ENCODE results near the gene MLN.

MLN gene

GRCh38 chr6:33751771-33752645 lies 51.8 kb downstream of the MLN start:
- TF ChIP-seq POLR2AphosphoS5 (IDR thresholded peaks at IDR 0.05; ENCODE audit: low read depth, low read length): no peak
- no peak for TF ChIP-seq POLR2A (IDR thresholded peaks at IDR 0.05; ENCODE audit: low read depth, low read length)
- TF ChIP-seq TAF1 (IDR thresholded peaks at IDR 0.05; ENCODE audit: borderline replicate concordance, low read depth, low read length): no peak
- FAIRE-seq: no peak
- DNase-seq (ENCODE audit: insufficient read length): no peak

GRCh38 chr6:33750244-33750991 lies 53.4 kb downstream of the MLN start:
- no peak for FAIRE-seq
- TF ChIP-seq TAF1 (IDR thresholded peaks at IDR 0.05; ENCODE audit: borderline replicate concordance, low read depth, low read length) (no peak), POLR2A (IDR thresholded peaks at IDR 0.05; ENCODE audit: low read depth, low read length) (no peak), POLR2AphosphoS5 (IDR thresholded peaks at IDR 0.05; ENCODE audit: low read depth, low read length) (no peak)
- no peak for DNase-seq (ENCODE audit: insufficient read length)

GRCh38 chr6:33749401-33749800 lies 54.4 kb downstream of the MLN start:
- no peak for TF ChIP-seq POLR2AphosphoS5 (IDR thresholded peaks at IDR 0.05; ENCODE audit: low read depth, low read length)
- no peak for TF ChIP-seq TAF1 (IDR thresholded peaks at IDR 0.05; ENCODE audit: borderline replicate concordance, low read depth, low read length)
- DNase-seq (ENCODE audit: insufficient read length) (no peak), FAIRE-seq (no peak)

GRCh38 chr6:33748841-33749240 lies 55.0 kb downstream of the MLN start:
- no peak for DNase-seq (ENCODE audit: insufficient read length)
- FAIRE-seq: no peak
- TF ChIP-seq POLR2A (IDR thresholded peaks at IDR 0.05; ENCODE audit: low read depth, low read length) (no peak), TAF1 (IDR thresholded peaks at IDR 0.05; ENCODE audit: borderline replicate concordance, low read depth, low read length) (no peak), POLR2AphosphoS5 (IDR thresholded peaks at IDR 0.05; ENCODE audit: low read depth, low read length) (no peak)

GRCh38 chr6:33747823-33748222 lies 56.0 kb downstream of the MLN start:
- no peak for TF ChIP-seq POLR2A (IDR thresholded peaks at IDR 0.05; ENCODE audit: low read depth, low read length)
- no peak for TF ChIP-seq POLR2AphosphoS5 (IDR thresholded peaks at IDR 0.05; ENCODE audit: low read depth, low read length)
- TF ChIP-seq TAF1 (IDR thresholded peaks at IDR 0.05; ENCODE audit: borderline replicate concordance, low read depth, low read length): no peak
- FAIRE-seq (no peak), DNase-seq (ENCODE audit: insufficient read length) (no peak)

- FAIRE-seq (no peak), DNase-seq (ENCODE audit: insufficient read length) (no peak)
- TF ChIP-seq TAF1 (IDR thresholded peaks at IDR 0.05; ENCODE audit: borderline replicate concordance, low read depth, low read length): no peak
- TF ChIP-seq POLR2AphosphoS5 (IDR thresholded peaks at IDR 0.05; ENCODE audit: low read depth, low read length): no peak
- TF ChIP-seq POLR2A (IDR thresholded peaks at IDR 0.05; ENCODE audit: low read depth, low read length): no peak
Measured at GRCh38 chr6:33746651-33747100, 57.1 kb downstream of the MLN start, which contains the start of gene IP6K3. TSS of gene IP6K3 (minus strand) at chr6:33746905. CDS start at chr6:33735476, 11,429 bp downstream.

- no peak for DNase-seq (ENCODE audit: insufficient read length)
- no peak for TF ChIP-seq TAF1 (IDR thresholded peaks at IDR 0.05; ENCODE audit: borderline replicate concordance, low read depth, low read length)
- no peak for TF ChIP-seq POLR2AphosphoS5 (IDR thresholded peaks at IDR 0.05; ENCODE audit: low read depth, low read length)
- FAIRE-seq: no peak
Measured at GRCh38 chr6:33746036-33746600, 57.7 kb downstream of the MLN start.

GRCh38 chr6:33745548-33745947 lies 58.3 kb downstream of the MLN start:
- FAIRE-seq (no peak), DNase-seq (ENCODE audit: insufficient read length) (no peak)
- TF ChIP-seq TAF1 (IDR thresholded peaks at IDR 0.05; ENCODE audit: borderline replicate concordance, low read depth, low read length): no peak
- TF ChIP-seq POLR2A (IDR thresholded peaks at IDR 0.05; ENCODE audit: low read depth, low read length): no peak
- TF ChIP-seq POLR2AphosphoS5 (IDR thresholded peaks at IDR 0.05; ENCODE audit: low read depth, low read length): no peak

- no peak for TF ChIP-seq POLR2A (IDR thresholded peaks at IDR 0.05; ENCODE audit: low read depth, low read length)
- no peak for TF ChIP-seq TAF1 (IDR thresholded peaks at IDR 0.05; ENCODE audit: borderline replicate concordance, low read depth, low read length)
- TF ChIP-seq POLR2AphosphoS5 (IDR thresholded peaks at IDR 0.05; ENCODE audit: low read depth, low read length): no peak
- DNase-seq (ENCODE audit: insufficient read length) (no peak), FAIRE-seq (no peak)
Measured at GRCh38 chr6:33744895-33745546, 58.8 kb downstream of the MLN start.
